SIG-M5 treated with dmso at 0.1 percent for 504 hours (cell line): ENCODE data around the gene OR10G2.

ENCODE experiments used
- DNase-seq: peaks from one replicate; lab custom pipeline; 2025; ENCODE audit not compliant: unreplicated experiment; lab: John Stamatoyannopoulos, UW

The OR10G2 gene

DNA sequence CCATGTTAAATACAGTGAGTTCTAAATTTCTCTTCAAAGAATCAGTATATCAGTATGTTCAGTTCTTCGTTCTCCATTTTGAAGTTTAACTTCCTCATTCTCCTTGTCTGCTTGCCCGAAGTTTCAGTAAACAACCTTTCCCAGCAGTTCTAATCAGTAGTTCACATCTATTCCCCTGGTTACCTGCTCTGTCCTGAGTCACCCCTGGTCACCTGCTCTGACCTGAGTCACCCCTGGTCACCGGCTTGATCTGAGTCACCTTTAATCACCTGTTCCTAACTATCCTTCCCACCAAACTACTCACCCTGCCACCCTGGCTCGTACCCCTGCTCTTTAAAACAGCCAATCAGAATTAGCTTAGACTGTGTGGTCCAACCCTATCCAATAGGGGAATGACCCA is 45.4 kb downstream of the OR10G2 start:
- no peak for DNase-seq
